Activated CD4-positive, alpha-beta T cell treated with anti-CD3 and anti-CD28 coated beads for 1 hour (primary cell): Measurements from ENCODE around the gene LPIN1.
A peak's percentile ranks its signal among the peaks of the same experiment; 100 is the strongest.
"Not testable (repeated sequence)": the region's sequence is repeated elsewhere in the genome, so short reads cannot be mapped to it uniquely, and the experiment has no call there.

Experiments
- DNase-seq: peaks from one replicate; pipeline ENCODE4 v3.0.0-alpha.2; 2020

LPIN1 gene

GRCh38 chr2:11715987-11716652 is 30.3 kb upstream of the LPIN1 start:
- DNase-seq, result no peak

GRCh38 chr2:11716689-11717321 is 29.6 kb upstream of the LPIN1 start:
- DNase-seq, result no peak

- DNase-seq, result no peak
These were observed 28.8 kb upstream of the LPIN1 start for GRCh38 chr2:11717623-11718022.

DNA sequence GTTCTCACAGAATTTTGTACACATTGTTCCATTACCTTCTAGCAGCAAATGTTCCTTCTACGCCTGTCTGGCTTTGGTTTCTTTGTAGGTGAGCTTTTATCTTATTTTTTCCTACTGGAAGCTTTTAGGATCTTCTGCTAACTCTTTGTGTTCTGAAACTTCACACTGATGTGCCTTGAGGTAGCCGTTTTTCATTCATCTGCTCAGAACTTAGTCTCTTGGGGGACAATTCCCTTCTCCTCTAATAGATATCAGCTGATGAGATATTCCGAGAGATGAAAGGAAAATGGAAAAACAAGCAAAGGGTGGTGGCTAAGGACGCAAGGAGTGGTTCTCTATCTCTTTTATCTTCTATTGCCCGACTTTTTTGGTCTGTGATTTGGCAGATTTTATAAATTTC is 27.8 kb upstream of the LPIN1 start:
- no peak for DNase-seq

- no peak for DNase-seq
These were observed 27.0 kb upstream of the LPIN1 start for GRCh38 chr2:11719230-11719977.

DNA sequence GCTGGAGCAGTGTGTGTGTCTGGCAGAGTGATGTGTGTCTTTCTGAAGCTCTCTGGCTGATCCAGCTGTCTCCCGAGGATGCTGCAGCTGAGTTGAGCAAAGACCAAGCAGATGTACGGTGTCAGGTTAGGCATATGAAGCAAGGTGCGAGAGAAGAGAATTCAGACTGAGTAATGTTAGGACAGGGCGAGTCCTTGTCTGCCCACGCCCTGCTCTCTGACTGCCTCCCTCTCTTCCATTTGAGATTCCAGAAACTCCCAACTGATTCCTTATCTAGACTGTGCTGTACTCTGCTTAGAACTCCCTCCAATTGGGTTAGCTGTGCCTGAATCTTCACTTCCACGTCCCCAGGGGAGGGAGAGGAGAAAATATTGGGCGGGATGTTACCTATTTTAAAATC is 25.7 kb upstream of the LPIN1 start:
- DNase-seq, result no peak

GRCh38 chr2:11722292-11723060 is 24.0 kb upstream of the LPIN1 start:
- no peak for DNase-seq

DNA sequence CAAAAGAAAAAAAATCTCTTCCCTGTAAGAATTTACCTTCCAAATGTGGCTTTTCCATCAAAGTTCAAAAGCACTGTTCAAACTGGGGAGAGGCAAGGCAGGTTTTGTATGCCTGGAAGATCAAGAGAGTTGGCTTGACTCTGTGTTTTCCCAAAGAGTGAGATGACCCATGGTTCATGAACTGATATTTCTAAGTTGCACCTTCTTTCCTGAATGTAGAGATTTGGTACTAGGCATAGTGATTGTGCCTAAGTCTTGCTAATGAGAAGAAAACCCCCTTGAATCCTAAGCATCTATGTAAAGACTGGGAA is 23.4 kb upstream of the LPIN1 start:
- DNase-seq, result no peak

DNA sequence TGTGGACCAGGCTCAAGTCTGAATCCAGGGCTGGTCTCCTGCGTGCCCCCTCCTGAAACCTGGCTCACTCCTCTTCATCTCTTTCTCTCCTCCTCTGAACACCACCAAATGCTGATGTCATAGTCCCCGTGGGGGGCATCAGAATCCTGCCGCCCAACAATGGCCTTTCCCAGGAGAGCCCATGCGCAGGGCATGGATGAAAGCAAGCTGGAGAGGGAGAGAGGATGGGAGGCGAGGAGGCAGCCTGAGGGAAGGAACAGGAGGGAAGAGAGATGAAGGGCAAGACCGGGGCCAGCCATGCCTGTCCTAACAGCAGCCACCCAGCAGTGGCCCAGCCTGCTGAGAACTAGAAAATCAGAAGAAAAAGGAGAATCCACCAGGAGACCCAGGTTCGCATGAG is 22.3 kb upstream of the LPIN1 start:
- DNase-seq, result no peak

- no peak for DNase-seq
These were observed 20.0 kb upstream of the LPIN1 start for GRCh38 chr2:11726384-11726783.

- DNase-seq, result no peak
These were observed 16.8 kb upstream of the LPIN1 start for GRCh38 chr2:11729362-11730212.

DNA sequence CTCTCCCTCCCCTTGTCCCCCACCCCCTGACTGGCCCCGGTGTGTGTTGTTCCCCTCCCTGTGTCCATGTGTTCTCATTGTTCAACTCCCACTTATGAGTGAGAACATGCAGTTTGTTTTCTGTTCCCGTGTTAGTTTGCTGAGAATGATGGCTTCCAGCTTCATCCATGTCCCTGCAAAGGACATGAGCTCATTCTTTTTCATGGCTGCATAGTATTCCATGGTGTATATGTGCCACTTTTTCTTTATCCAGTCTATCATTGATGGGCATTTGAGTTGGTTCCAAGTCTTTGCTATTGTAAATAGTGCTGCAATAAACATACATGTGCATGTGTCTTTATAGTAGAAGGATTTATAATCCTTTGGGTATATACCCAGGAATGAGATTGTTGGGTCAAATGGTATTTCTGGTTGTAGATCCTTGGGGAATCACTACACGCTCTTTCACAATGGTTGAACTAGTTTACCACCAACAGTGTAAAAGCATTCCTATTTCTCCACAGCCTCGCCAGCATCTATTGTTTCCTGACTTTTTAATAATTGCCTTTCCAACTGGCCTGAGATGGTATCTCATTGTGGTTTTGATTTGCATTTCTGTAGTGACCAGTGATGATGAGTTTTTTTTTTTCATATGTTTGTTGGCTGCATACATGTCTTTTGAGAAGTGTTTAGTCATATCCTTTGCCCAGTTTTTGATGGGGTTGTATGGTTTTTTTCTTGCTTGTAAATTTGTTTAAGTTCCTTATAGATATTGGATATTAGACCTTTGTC is 15.0 kb upstream of the LPIN1 start:
- not testable (repeated sequence) for DNase-seq

DNA sequence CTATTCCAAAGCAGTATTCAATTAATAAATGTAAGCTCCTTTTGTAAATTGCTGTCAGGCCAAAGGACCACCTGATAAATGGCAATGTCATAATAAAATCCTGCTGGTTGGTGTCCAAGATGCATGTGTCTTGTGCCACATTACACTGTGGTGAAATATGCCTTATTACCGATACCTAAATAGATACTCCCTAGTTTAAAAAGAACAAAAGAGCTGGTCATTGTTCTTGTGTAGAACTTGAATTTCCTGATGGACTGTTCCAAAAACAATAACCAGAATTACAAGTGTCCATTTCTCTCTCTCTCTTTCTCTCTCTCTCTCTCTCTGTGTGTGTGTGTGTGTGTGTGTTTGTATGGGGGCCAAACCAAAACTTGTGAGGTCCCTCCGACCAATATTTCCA is 13.8 kb upstream of the LPIN1 start:
- no peak for DNase-seq

GRCh38 chr2:11737852-11738251 is 8.6 kb upstream of the LPIN1 start:
- not testable (repeated sequence) for DNase-seq

DNA sequence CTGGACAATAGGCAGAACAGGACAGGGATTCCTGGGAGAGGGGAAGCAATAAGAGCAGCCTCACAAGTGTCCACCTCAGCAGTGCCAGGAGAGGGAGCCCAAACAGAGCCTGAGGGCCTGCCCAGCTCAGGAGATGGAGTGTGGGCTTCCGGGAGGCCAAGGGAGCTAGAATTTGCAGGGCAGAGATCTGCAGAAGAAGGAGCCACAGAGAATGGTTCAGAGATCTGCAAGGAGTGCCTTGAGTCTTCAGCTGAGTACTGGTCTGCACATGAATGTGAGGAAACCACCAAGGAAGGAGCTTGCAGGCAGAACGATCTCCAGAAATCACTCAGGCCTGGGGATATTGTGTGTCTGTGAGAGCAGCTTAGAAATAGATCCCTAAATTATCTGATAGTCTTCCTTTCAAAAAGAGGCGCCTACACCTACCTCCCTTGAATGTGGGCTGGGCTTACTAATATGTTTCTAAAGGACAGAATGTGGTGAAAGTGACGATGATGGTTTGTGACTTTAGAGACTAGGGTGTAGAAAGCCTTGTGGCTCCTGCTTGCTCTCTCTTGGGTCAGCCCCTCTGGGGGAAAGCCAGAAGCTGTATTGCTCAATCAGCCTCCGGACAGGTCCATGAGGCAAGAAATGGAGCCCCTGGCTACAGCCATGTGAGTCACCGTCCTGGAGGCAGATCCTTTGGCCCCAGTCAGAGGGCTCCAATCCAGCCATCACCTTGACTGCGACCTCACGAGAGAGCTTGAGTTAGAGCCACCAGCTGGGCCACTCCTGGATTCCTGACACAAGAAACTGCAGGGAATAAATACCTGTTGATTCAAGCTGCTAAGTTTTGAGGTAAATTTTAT is 7.6 kb upstream of the LPIN1 start:
- DNase-seq, result no peak

DNA sequence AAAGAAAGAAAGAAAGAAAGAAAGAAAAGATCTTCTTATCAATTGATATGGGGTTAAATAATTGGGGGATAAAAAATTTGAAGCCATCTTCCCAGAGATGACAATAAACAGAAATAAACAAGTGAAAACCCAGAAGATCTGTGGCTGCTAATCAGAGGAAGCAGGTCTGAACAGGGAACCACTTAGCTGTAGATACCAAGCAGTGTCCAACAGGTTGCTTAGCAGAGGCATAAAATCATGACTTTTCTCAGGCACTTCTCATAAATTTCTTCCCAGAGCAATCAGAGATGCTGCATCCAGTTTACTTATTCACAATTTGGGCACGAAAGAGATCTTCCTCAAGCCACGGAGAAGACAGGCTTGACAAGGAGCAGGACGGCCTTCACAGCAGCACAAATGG is 5.7 kb upstream of the LPIN1 start:
- no peak for DNase-seq

DNA sequence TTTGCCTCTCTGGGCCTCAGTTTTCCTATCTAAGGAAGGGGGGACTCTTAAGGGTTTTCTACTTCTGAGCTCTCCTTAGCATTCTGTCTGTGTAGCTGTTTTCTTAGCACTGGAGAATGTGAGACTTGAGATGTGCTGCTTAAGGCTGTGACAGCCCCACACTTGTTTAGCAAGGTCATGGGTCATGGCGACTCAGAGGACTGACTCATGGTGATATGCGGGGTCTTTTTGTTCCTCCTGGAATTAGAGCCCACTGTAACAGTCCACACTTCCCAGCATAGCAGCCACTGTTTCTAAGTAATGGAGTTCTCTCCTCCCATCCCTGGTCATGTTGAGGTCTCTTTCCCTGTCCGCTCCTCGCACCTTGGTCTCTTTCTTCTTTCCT is 4.1 kb upstream of the LPIN1 start:
- no peak for DNase-seq

DNA sequence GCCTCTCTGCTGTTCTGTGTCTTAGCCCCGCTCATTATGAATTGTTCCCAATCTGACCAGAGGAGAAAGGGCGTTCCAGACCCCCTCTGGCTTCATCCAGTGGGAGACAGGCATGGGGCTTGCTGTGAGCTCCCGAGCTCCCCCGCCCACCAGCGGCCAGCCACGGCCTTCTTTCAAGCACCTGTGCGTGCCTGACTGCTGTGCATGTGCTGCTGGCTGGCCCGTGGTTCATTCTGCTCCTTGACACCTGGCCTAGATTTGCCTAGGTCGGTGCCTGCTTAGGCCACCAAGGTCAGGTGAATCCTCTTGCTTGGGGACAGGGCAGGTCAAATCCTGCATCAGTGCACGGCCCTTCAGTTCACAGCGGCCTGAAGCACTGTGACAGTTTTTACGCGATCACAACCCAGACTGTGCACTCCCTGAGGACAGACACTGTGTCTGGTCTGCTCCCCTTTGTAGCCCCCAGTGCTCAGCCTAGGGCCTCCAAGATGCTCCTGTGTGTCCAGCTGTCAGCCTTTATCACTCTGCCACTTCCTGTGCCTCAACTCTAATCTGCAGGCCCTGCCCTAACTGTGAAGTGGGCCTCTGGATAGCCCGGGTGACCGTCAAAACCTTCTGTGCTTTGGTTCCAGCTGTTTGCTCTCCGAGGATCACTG is 3.6 kb upstream of the LPIN1 start:
- no peak for DNase-seq

DNA sequence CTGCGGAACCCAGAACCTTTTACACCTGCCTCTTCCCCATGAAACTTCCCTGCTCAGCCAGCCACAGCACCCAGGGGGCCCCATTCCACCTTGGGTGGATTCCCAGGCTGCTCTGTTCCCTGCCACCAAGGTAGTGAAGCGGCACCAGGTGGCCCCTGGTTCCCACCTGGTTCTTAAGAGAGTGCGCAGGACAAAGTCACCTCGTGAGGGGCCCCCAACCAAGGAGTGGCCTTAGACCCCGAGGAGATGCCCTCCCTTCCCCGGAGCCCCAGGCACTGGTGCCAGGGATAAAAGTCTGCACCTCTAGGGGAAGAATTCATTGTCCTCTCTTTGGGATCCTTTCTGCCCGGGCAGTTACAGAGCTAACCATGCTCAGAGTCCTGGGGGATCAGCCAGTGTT is 3.1 kb upstream of the LPIN1 start:
- no peak for DNase-seq

- peak; percentile 51 for DNase-seq
These were observed 2.4 kb upstream of the LPIN1 start for GRCh38 chr2:11743846-11744553.
